PC-9 (cell line): ENCODE measurements around the gene TMEM9. TPM values are rescaled to one million over a fixed set of nuclear protein-coding genes. Genes with fewer than 3 reads are reported as not detected.

ENCODE experiments used
- BruUV-seq: library from RNA; stranded (reverse); fragments of 400-500 nt; replicated peaks from 2 replicates; lab custom pipeline; 2021; lab: Mats Ljungman, UMichigan
- CTCF ChIA-PET: fragments of 300-600 bp; sonication (Branson Sonifier 250); formaldehyde crosslinking; loops from one replicate; lab custom pipeline; 2022; ENCODE audit warnings: antibody characterized with exemption; lab: Charles Lee
- POLR2A ChIA-PET: fragments of 300-600 bp; sonication (Branson Sonifier 250); formaldehyde crosslinking; loops from one replicate; lab custom pipeline; 2022; ENCODE audit warnings: antibody characterized with exemption; ENCODE audit not compliant: unreplicated experiment; lab: Charles Lee
- DNase-seq, 2 experiments: peaks; one replicate each; pipeline versions ENCODE4 v3.0.0 to v3.0.0-alpha.2; 2015 to 2022; ENCODE audit warnings: mixed read lengths in 1 of 2
- H2AFZ ChIP-seq: fragments of 200-600 bp; sonication (generic); 2 replicates; pipeline ENCODE4 v1.8.1; 2017; ENCODE audit warnings: antibody characterized with exemption
- H3F3A ChIP-seq: fragments of 200-600 bp; sonication (generic); 2 replicates; pipeline ENCODE4 v1.8.1; 2017; ENCODE audit warnings: antibody characterized with exemption, mild to moderate bottlenecking, low read depth; ENCODE audit not compliant: insufficient read depth
- H3K27ac ChIP-seq: fragments of 200-600 bp; sonication (generic); 2 replicates; pipeline ENCODE4 v1.6.1; 2016; ENCODE audit warnings: mixed run types
- H3K27me3 ChIP-seq: fragments of 200-600 bp; sonication (generic); 2 replicates; pipeline ENCODE4 v1.6.1; 2016; ENCODE audit warnings: low read depth, mixed run types; ENCODE audit not compliant: insufficient read depth
- H3K36me3 ChIP-seq: fragments of 200-600 bp; sonication (generic); 2 replicates; pipeline ENCODE4 v1.6.1; 2016; ENCODE audit warnings: low read depth, mixed run types
- H3K4me1 ChIP-seq: fragments of 200-600 bp; sonication (generic); replicated peaks from 2 replicates; pipeline ENCODE4 v1.6.1; 2016; ENCODE audit warnings: mixed run types; ENCODE audit not compliant: insufficient read depth
- H3K4me2 ChIP-seq: fragments of 200-600 bp; sonication (generic); 2 replicates; pipeline ENCODE4 v1.6.1; 2017; ENCODE audit warnings: mixed run types
- H3K4me3 ChIP-seq: fragments of 200-600 bp; sonication (generic); 2 replicates; pipeline ENCODE4 v1.6.1; 2016; ENCODE audit warnings: mixed run types
- H3K79me2 ChIP-seq: fragments of 200-600 bp; sonication (generic); 2 replicates; pipeline ENCODE4 v1.6.1; 2017; ENCODE audit warnings: low read depth, mixed run types
- H3K9me2 ChIP-seq: fragments of 200-600 bp; sonication (generic); 2 replicates; pipeline ENCODE4 v1.8.1; 2017; ENCODE audit warnings: mild to moderate bottlenecking; ENCODE audit not compliant: insufficient read depth
- H3K9me3 ChIP-seq: fragments of 200-600 bp; sonication (generic); 2 replicates; pipeline ENCODE4 v1.8.1; 2016; ENCODE audit warnings: low read depth; ENCODE audit not compliant: insufficient read depth
- H4K20me1 ChIP-seq: fragments of 200-600 bp; sonication (generic); 2 replicates; pipeline ENCODE4 v1.8.1; 2017; ENCODE audit not compliant: insufficient read depth
- EZH2 ChIP-seq: fragments of 200-600 bp; sonication (generic); IDR thresholded peaks from 2 replicates; pipeline ENCODE4 v1.8.0; 2017; ENCODE audit warnings: antibody characterized with exemption, low read depth
- intact Hi-C: fragments of 100-400 bp; cut with micrococcal nuclease; formaldehyde crosslinking; loops from one replicate; pipeline ENCODE4 v1.10.0; 2022; ENCODE audit not compliant: unreplicated experiment
- total RNA-seq: library from RNA; stranded (reverse); gene quantifications from 2 replicates; pipeline ENCODE4 v1.2.3, GENCODE V29; 2021
- TF ChIP-seq, protein P1 (sequence below): fragments of 200-600 bp; sonication (generic); conservative IDR thresholded peaks from 2 replicates; pipeline ENCODE4 v1.6.1; 2017; ENCODE audit warnings: mixed run types, antibody characterized with exemption, mild to moderate bottlenecking, moderate library complexity

Gene TMEM9
- total RNA-seq, 1 experiment from 2014 or later: 94.3 TPM

DNA sequence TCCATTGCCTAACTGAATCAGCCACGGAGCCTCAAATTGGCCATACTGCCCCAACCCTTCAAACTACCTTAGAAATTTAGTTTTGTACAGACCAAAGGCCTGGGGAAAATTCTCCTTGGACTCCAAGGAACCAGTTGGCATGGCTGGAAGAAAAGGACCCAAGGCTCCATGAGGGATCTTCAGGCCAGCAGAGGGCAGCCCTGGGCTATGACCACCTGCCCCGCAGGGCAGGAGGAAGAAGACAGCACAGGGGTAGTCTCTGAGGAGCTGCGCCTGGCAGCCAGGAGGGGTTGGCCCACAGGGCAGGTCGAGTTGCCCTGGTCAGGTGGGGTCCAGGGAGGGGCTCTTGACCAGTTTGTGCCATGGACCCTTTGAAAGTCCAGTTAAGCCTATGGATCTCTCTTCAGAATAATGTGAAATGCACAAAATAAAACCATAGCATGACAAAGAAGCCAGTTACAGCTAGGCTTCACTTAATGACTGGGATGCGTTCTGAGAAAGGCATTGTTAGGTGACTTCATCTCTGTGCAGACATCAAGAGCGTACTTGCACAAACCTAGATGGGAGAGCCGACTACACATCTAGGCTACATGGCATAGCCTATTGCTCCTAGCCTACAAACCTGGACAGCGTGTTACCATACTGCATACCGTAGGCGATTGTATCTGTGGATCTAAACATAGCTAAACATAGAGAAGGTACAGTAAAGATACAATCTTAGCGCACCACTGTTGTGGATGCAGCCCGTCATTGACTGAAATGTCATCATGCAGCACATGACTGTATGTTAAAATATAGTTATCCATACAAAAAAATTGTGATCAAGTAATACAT, 68.2 kb downstream of the TMEM9 start:
- no peaks in the 10 kb centered on the region for H3K9me3 ChIP-seq
- no peak overlapping the region for H3K27ac ChIP-seq
- no peaks in the 10 kb centered on the region for H3K36me3 ChIP-seq
- peak; percentile 41 to 62 for DNase-seq
- no peak overlapping the region for H3K4me2 ChIP-seq
- no peak overlapping the region for H2AFZ ChIP-seq
- CTCF ChIA-PET: interaction anchor here (0.8 to 1.4 kb wide), 5 partner anchors 10 to 144 kb away, joined by 3 to 9 read pairs (median 3); no protein-coding TSS in a partner anchor
- intact Hi-C loops: loop anchor here (1.0 to 2.0 kb wide), 3 partner anchors 28 to 275 kb away; no protein-coding TSS in a partner anchor
- H3K79me2 ChIP-seq: no peaks in the 10 kb centered on the region
- H3K27me3 ChIP-seq: peaks cover 32% of the 10 kb centered on the region; the same call in 1 of the 2 replicates
- no peaks in the 10 kb centered on the region for H4K20me1 ChIP-seq
- TF ChIP-seq, protein P1, sequence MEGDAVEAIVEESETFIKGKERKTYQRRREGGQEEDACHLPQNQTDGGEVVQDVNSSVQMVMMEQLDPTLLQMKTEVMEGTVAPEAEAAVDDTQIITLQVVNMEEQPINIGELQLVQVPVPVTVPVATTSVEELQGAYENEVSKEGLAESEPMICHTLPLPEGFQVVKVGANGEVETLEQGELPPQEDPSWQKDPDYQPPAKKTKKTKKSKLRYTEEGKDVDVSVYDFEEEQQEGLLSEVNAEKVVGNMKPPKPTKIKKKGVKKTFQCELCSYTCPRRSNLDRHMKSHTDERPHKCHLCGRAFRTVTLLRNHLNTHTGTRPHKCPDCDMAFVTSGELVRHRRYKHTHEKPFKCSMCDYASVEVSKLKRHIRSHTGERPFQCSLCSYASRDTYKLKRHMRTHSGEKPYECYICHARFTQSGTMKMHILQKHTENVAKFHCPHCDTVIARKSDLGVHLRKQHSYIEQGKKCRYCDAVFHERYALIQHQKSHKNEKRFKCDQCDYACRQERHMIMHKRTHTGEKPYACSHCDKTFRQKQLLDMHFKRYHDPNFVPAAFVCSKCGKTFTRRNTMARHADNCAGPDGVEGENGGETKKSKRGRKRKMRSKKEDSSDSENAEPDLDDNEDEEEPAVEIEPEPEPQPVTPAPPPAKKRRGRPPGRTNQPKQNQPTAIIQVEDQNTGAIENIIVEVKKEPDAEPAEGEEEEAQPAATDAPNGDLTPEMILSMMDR: peak; percentile 75
- TF ChIP-seq EZH2: no peak
- no TSS peak for BruUV-seq
- H3K9me2 ChIP-seq: no peaks in the 10 kb centered on the region
- POLR2A ChIA-PET: interaction anchor here (0.6 kb wide), 1 partner anchor 42 kb away, joined by 4 read pairs; no protein-coding TSS in a partner anchor
- no peak overlapping the region for H3K4me3 ChIP-seq
- no peaks in the 10 kb centered on the region for H3K4me1 ChIP-seq
- no peaks in the 10 kb centered on the region for H3F3A ChIP-seq

Other genes starting within 250 kb of the TMEM9 start
- 1.9 and 3.7 TPM in 2 replicates for gene KIF21B, start 130.8 kb downstream of the TMEM9 start, total RNA-seq
- gene CACNA1S, start 42.0 kb downstream of the TMEM9 start, total RNA-seq: not detected in 2 replicates
- gene ASCL5, start 27.3 kb downstream of the TMEM9 start, total RNA-seq: 0.24 and 0.38 TPM in 2 replicates
- gene IGFN1, start 36.4 kb upstream of the TMEM9 start, total RNA-seq: 4.3 TPM in 2 replicates
- 0.94 and 1.1 TPM in 2 replicates for gene PKP1, start 129.0 kb upstream of the TMEM9 start, total RNA-seq
- gene TNNT2, start 223.2 kb upstream of the TMEM9 start, total RNA-seq: 4.8 and 6.4 TPM in 2 replicates
- 54.7 and 61.6 TPM in 2 replicates for gene LAD1, start 244.8 kb upstream of the TMEM9 start, total RNA-seq